ENCODE measurements around the gene CILP2.

Gene CILP2

DNA sequence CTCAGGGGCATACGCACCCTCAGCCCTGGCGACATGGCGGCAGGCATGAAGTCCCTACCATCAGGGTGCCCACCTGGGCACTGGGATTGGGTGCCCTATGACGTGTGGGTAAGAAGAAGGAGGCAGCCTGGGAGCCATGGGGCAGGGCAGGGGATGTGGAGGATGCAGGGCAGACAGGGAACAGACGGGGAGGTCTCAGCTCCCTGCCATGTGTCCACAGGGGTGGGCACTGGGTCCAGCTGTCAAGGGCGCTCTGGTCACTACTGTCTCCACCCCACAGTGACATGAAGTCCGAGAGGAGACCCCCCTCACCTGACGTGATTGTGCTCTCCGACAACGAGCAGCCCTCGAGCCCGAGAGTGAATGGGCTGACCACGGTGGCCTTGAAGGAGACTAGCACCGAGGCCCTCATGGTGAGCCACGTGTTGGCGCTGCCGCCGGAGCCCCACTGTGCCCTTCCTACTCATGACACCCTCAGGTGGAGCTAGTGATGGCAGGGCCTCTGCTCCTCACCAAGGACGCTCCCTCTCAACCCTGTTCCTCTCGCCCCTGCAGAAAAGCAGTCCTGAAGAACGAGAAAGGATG is 45.9 kb upstream of the CILP2 start:
- H3K27ac ChIP-seq = no peak overlapping the region
- TF ChIP-seq, protein P1, sequence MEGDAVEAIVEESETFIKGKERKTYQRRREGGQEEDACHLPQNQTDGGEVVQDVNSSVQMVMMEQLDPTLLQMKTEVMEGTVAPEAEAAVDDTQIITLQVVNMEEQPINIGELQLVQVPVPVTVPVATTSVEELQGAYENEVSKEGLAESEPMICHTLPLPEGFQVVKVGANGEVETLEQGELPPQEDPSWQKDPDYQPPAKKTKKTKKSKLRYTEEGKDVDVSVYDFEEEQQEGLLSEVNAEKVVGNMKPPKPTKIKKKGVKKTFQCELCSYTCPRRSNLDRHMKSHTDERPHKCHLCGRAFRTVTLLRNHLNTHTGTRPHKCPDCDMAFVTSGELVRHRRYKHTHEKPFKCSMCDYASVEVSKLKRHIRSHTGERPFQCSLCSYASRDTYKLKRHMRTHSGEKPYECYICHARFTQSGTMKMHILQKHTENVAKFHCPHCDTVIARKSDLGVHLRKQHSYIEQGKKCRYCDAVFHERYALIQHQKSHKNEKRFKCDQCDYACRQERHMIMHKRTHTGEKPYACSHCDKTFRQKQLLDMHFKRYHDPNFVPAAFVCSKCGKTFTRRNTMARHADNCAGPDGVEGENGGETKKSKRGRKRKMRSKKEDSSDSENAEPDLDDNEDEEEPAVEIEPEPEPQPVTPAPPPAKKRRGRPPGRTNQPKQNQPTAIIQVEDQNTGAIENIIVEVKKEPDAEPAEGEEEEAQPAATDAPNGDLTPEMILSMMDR (IDR thresholded peaks at IDR 0.05) = no peak
- TF ChIP-seq ZFX (IDR thresholded peaks at IDR 0.05; ENCODE audit: borderline replicate concordance) = no peak

DNA sequence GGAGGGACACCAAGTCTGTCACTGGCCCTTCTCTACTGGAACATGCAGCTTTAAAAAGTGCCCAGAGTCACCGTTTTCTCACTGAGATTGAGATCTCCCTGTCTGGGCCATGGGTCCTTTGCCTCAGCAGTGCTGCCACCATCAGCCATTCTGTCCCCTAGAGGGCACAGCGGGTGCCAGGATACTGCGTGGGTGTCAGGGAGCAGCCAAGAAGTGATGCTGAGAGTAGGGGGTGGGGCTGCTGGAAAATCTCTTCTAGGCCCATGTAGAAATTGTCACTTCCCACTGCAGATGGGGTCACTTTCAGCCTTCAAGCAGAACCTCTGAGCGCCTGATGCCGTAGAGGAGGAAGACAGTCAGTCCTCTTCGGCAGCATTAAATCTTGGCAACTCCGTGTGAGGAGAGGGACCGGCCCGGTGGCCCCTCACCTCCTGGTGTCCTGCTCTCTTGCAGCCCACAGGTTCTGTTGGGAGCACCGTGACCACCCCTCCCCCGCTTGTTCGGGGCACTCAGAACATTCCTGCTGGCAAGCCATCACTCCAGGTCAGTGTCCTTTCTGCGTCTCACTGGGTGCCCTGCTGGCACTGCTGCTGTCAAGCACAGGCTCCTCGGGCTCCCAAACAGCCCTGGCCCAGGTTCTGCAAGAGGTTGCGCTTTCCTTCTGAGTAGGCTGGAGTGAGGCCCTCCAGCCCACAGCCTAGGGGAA is 44.1 kb upstream of the CILP2 start:
- TF ChIP-seq ZFX (IDR thresholded peaks at IDR 0.05; ENCODE audit: borderline replicate concordance) = no peak
- TF ChIP-seq, protein P1 (IDR thresholded peaks at IDR 0.05) = no peak
- no peak overlapping the region for H3K27ac ChIP-seq

DNA sequence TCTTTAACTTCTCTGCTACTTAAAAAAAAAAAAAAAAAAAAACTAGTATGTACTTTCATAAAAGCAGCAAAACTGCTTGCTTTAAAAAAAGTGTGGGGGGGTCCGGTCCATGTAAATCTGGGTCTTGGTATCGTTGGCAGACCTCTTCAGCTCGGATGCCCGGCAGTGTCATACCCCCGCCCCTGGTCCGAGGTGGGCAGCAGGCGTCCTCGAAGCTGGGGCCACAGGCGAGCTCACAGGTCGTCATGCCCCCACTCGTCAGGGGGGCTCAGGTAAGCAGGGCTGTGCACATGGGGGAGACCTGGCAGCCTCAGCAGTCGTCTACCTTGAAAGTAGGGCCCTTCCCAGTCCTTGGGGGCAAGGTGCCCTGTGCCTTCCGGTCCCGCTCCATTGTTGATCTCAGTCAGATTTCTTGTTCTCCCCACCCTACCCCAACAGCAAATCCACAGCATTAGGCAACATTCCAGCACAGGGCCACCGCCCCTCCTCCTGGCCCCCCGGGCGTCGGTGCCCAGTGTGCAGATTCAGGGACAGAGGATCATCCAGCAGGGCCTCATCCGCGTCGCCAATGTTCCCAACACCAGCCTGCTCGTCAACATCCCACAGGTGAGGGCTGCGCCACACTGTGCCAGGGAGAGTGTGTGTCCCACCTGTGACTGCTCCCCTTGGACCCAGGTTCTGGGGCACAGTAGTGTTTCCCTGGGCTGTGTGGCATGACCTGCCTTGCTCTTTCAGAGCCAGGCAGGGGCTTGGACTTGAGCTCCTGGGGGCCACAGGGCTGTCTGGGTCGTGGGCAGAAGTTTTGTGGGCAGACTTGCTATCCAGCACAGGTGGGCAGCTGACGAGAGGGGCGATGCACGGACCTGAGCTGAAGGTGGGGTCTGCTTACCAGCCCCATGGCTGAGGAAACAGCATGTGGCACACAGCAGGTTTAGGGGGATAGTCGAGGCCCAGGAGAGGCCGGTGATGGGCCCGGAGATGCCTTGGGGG is 42.2 kb upstream of the CILP2 start:
- TF ChIP-seq ZFX (IDR thresholded peaks at IDR 0.05; ENCODE audit: borderline replicate concordance) = no peak
- TF ChIP-seq, protein P1 (IDR thresholded peaks at IDR 0.05) = no peak

DNA sequence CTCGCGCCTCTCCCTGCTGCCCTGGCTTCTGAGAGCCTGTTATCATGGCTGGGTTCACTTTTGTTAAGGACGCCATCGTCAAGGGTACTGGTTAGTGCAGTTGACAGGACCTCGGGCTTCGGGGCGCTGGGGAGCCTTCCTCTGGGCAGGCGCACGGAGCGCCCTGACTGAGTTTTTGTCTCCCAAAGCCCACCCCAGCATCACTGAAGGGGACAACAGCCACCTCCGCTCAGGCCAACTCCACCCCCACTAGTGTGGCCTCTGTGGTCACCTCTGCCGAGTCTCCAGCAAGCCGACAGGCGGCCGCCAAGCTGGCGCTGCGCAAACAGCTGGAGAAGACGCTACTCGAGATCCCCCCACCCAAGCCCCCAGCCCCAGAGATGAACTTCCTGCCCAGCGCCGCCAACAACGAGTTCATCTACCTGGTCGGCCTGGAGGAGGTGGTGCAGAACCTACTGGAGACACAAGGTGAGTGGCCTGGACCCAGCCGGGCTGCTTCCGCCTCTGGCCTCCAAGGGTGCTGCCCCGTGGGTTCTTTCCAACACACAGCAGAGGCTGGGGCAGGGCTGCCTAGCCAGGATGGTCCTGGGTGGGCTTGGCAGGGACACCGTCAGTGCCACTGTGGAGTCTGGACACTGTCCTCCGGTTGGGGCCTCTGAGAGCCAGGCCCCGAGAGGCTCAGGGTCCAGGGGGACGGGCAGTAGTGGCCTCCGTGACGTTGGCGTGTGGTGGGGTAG is 39.6 kb upstream of the CILP2 start:
- H3K27ac ChIP-seq = no peak overlapping the region
- TF ChIP-seq, protein P1 (IDR thresholded peaks at IDR 0.05) = no peak
- TF ChIP-seq ZFX (IDR thresholded peaks at IDR 0.05; ENCODE audit: borderline replicate concordance) = no peak

More for the DNA sequence above, 42.2 kb upstream of the CILP2 start:
- H3K27ac ChIP-seq = no peak overlapping the region

DNA sequence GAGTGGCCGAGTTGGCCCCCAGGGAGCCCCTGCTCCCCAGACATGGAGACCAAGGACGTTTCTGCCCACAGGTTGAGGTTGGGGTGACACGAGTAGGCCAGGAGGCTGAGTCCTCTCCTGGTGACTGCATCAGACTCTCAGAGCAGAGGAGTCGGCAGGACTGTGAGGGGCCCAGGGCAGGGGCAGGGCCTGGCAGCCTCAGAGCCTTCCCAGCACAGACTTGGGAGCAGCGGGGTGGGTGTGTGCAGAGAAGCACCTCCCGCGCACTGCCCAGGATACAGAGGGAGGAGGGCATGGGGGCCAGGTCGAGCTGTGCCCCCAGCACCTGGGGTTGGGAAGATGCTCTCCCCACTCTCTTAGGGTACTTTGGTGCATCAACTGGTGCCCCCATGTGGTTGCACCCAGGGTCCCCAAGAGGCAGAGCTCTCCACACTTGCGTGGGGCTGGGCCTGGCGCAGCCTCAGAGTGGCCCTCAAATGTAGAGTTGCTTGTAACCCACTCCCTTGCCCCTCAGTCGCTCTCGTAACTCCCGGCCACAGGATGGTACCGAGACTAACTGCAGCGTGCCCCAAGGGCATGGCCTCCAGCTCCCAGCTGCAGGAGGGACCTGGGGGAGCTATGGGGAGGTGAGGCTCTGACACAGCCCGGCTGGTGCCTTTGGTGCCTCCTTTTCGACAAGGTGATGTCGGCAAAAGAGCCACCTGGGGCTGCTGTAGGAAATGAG is 38.6 kb upstream of the CILP2 start:
- TF ChIP-seq ZFX (IDR thresholded peaks at IDR 0.05; ENCODE audit: borderline replicate concordance) = no peak
- TF ChIP-seq, protein P1 (IDR thresholded peaks at IDR 0.05) = no peak
- H3K27ac ChIP-seq = no peak overlapping the region

DNA sequence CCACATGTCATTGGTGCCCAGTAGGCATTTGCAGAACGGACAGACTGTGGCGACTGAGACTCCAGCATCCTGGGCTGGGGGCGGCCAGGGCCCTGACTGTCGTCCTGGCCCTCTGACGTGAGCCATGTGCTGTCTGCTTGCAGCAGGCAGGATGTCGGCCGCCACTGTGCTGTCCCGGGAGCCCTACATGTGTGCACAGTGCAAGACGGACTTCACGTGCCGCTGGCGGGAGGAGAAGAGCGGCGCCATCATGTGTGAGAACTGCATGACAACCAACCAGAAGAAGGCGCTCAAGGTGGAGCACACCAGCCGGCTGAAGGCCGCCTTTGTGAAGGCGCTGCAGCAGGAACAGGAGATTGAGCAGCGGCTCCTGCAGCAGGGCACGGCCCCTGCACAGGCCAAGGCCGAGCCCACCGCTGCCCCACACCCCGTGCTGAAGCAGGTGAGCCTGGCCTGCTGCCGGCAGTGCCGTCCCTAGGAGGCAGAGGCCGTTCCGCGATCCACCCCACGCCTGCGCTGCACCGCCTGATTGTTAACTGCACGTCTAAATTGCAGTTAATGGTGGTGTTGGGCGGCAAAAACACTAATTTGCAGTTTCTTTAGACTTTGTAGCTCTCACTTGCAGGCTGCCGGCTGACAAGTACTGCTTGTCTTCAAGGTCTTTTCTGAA is 37.0 kb upstream of the CILP2 start:
- H3K27ac ChIP-seq = no peak overlapping the region
- no peak for TF ChIP-seq ZFX (IDR thresholded peaks at IDR 0.05; ENCODE audit: borderline replicate concordance)
- TF ChIP-seq, protein P1 (IDR thresholded peaks at IDR 0.05) = no peak

Measured in 22Rv1 (cell line).